HUES6 (cell line): ENCODE measurements around the gene EFCAB13.

Experiments
- H3K27ac ChIP-seq: 2 replicates; pipeline ENCODE4 v1.7.0; 2013; ENCODE audit warnings: low read depth, mild to moderate bottlenecking, low read length, inconsistent platforms
- H3K27me3 ChIP-seq: 2 replicates; pipeline ENCODE4 v1.6.1; 2013; ENCODE audit warnings: low read length; ENCODE audit not compliant: control insufficient read depth, insufficient read depth
- H3K36me3 ChIP-seq: 2 replicates; pipeline ENCODE4 v1.6.1; 2013; ENCODE audit warnings: low read length; ENCODE audit not compliant: control insufficient read depth, insufficient read depth
- H3K4me1 ChIP-seq: 2 replicates; pipeline ENCODE4 v1.6.1; 2013; ENCODE audit warnings: low read length; ENCODE audit not compliant: control insufficient read depth, insufficient read depth
- H3K4me3 ChIP-seq: 2 replicates; pipeline ENCODE4 v1.5.1; 2013; ENCODE audit warnings: low read depth, low read length
- H3K9ac ChIP-seq: one replicate; pipeline ENCODE4 v1.6.1; 2013; ENCODE audit warnings: mild to moderate bottlenecking, low read length
- H3K9me3 ChIP-seq: 2 replicates; pipeline ENCODE4 v1.6.1; 2013; ENCODE audit warnings: low read depth, low read length; ENCODE audit not compliant: control insufficient read depth, insufficient read depth

EFCAB13 gene

GRCh38 chr17:47295874-47296255, 27.9 kb upstream of the EFCAB13 start:
- Histone ChIP-seq H3K9ac (no peak overlapping the region), H3K27me3 (no peaks in the 10 kb centered on the region), H3K4me3 (no peak overlapping the region), H3K27ac (no peak overlapping the region), H3K36me3 (no peaks in the 10 kb centered on the region), H3K4me1 (peaks cover 11% of the 10 kb centered on the region), H3K9me3 (no peaks in the 10 kb centered on the region)

- Histone ChIP-seq H3K27ac (no peak overlapping the region), H3K36me3 (no peaks in the 10 kb centered on the region), H3K4me1 (peaks cover 3% of the 10 kb centered on the region; the same call in 1 of the 2 replicates), H3K27me3 (no peaks in the 10 kb centered on the region), H3K9ac (no peak overlapping the region), H3K4me3 (no peak overlapping the region), H3K9me3 (no peaks in the 10 kb centered on the region)
These were observed 25.9 kb upstream of the EFCAB13 start for GRCh38 chr17:47297661-47298400.

DNA sequence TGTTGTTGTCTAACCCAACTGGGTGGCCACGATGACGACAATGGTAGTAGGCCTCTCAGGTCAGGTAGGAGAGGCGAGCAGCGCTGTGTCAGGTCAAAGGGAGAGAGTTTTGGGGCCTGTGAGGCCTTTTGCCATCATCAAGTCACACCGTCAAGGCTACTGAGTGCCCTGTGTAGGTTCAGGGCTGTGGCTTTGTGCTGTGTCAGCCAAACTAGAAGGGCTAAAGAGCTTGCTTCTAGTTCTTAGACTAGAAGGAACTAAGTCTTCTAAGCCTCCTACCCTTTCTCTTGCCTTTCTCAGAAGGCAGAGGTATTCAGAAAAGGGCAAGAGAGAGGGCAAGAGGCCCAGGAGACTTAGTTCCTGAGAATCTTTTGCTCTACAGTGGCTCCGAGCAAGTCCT, 25.0 kb upstream of the EFCAB13 start:
- Histone ChIP-seq H3K27ac (no peak overlapping the region), H3K27me3 (no peaks in the 10 kb centered on the region), H3K9ac (no peak overlapping the region), H3K36me3 (no peaks in the 10 kb centered on the region), H3K9me3 (no peaks in the 10 kb centered on the region), H3K4me3 (no peak overlapping the region), H3K4me1 (peaks cover 3% of the 10 kb centered on the region; the same call in 1 of the 2 replicates)

- Histone ChIP-seq H3K27me3 (no peaks in the 10 kb centered on the region), H3K4me1 (peaks cover 3% of the 10 kb centered on the region; the same call in 1 of the 2 replicates), H3K27ac (no peak overlapping the region), H3K9ac (no peak overlapping the region), H3K36me3 (no peaks in the 10 kb centered on the region), H3K4me3 (no peak overlapping the region), H3K9me3 (no peaks in the 10 kb centered on the region)
These were observed 24.4 kb upstream of the EFCAB13 start for GRCh38 chr17:47299239-47299910.

DNA sequence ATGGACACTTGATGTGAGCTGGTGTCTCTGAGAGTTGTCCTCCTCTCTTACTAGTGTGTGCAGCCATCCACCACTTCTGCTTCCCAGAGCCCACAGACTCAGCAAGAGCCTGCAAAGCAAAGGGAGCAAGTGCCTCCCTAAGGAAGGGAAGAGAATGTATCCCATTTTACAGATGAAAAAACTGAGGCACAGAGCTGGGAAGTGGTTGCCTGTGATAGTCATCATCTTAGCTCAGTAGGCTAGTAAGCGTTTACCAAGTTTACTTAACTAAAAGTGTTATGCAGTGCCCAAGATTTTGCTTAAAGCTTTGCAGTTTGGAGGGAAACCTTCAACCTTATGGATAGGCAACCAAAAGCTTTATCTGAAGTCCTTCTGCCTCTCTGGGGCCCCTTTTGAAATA, 23.0 kb upstream of the EFCAB13 start:
- Histone ChIP-seq H3K27ac (no peak overlapping the region), H3K36me3 (no peaks in the 10 kb centered on the region), H3K27me3 (no peaks in the 10 kb centered on the region), H3K9me3 (no peaks in the 10 kb centered on the region), H3K4me1 (peaks cover 5% of the 10 kb centered on the region; the same call in 1 of the 2 replicates), H3K9ac (no peak overlapping the region), H3K4me3 (no peak overlapping the region)

DNA sequence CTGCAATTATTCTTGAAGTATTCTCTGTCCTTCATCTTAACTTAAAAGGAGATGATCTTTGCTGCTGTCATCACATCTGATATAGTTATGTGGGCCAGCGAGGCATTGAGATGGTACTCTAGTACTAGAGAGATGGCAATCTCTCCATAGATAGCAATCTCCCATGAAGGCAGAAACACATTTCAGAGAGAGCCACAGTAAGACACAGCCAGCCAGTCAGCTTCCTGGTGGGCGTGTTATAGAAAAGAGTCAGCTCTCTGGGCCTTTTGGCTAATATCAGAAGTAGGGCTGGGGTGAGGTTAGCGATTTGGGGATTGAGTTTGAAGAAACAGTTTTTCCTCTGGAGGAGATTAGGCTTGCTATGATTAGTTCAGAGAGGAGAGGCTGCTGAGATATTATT, 22.6 kb upstream of the EFCAB13 start:
- Histone ChIP-seq H3K27ac (no peak overlapping the region), H3K27me3 (no peaks in the 10 kb centered on the region), H3K4me1 (peaks cover 7% of the 10 kb centered on the region; the same call in 1 of the 2 replicates), H3K9me3 (no peaks in the 10 kb centered on the region), H3K4me3 (no peak overlapping the region), H3K36me3 (no peaks in the 10 kb centered on the region), H3K9ac (no peak overlapping the region)

DNA sequence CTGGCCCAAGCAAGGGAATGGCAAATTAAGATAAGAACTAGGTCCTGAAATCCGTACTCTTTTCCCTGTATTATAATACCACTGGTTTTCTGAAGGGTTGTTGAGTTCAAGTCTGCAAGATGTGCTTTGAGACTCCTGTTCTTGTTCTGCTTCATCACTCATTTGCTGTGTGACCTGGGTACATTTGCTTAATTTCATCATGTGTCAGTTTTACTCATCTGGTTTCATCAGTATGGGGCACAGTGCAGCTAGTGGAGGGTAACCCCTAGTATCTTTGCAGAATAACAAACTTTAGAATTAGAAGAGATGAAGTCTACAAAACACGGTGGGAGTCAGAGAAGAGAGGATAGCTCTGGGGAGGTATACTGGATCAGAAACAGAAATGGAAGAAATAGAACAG, 21.9 kb upstream of the EFCAB13 start:
- H3K9ac ChIP-seq: no peak overlapping the region
- H3K27ac ChIP-seq: no peak overlapping the region

GRCh38 chr17:47304186-47304585, 19.6 kb upstream of the EFCAB13 start:
- no peak overlapping the region for H3K4me3 ChIP-seq
- H3K4me1 ChIP-seq: peaks cover 7% of the 10 kb centered on the region; the same call in 1 of the 2 replicates
- no peak overlapping the region for H3K27ac ChIP-seq
- H3K9me3 ChIP-seq: no peaks in the 10 kb centered on the region
- H3K9ac ChIP-seq: no peak overlapping the region
- H3K27me3 ChIP-seq: no peaks in the 10 kb centered on the region
- H3K36me3 ChIP-seq: no peaks in the 10 kb centered on the region

More for the DNA sequence above, 21.9 kb upstream of the EFCAB13 start:
- H3K36me3 ChIP-seq: no peaks in the 10 kb centered on the region
- no peaks in the 10 kb centered on the region for H3K27me3 ChIP-seq
- peaks cover 7% of the 10 kb centered on the region; the same call in 1 of the 2 replicates for H3K4me1 ChIP-seq
- no peaks in the 10 kb centered on the region for H3K9me3 ChIP-seq
- no peak overlapping the region for H3K4me3 ChIP-seq

DNA sequence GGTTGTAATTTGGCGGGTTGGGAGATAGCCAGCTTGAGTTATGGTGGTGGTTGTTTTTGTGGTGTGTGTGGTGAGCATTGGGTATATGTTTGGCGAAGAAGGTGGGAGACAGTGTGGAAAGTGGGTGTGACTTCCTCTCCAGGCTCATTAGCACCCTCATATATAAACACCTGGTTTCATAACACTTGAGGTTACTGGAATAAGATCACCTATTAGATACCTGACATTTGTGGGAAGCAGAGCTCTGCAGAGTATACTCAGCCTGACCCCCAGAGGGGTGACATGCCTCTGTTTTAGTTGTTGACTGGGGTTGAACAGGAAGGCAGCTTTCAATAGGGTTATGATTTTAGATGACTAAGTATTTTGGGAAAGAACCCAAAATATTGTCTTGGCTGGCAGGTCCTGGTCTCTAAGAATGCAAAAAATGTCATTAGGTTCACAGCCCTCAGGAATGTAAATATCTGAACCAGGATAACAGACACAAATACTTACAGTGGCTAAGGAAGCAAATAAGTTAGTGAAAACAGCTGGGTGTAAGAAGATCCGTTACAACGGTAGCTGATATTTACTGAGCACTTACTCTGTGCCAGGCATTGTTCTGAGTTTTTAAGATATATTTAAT, 18.3 kb upstream of the EFCAB13 start:
- Histone ChIP-seq H3K4me1 (peaks cover 10% of the 10 kb centered on the region; the same call in 1 of the 2 replicates), H3K27me3 (no peaks in the 10 kb centered on the region), H3K9ac (no peak overlapping the region), H3K27ac (no peak overlapping the region), H3K36me3 (no peaks in the 10 kb centered on the region), H3K4me3 (no peak overlapping the region), H3K9me3 (no peaks in the 10 kb centered on the region)

- Histone ChIP-seq H3K9ac (no peak overlapping the region), H3K36me3 (no peaks in the 10 kb centered on the region), H3K27ac (no peak overlapping the region), H3K4me3 (no peak overlapping the region), H3K9me3 (no peaks in the 10 kb centered on the region), H3K4me1 (peaks cover 11% of the 10 kb centered on the region; the same call in 1 of the 2 replicates), H3K27me3 (no peaks in the 10 kb centered on the region)
These were observed 13.5 kb upstream of the EFCAB13 start for GRCh38 chr17:47310186-47310733.

DNA sequence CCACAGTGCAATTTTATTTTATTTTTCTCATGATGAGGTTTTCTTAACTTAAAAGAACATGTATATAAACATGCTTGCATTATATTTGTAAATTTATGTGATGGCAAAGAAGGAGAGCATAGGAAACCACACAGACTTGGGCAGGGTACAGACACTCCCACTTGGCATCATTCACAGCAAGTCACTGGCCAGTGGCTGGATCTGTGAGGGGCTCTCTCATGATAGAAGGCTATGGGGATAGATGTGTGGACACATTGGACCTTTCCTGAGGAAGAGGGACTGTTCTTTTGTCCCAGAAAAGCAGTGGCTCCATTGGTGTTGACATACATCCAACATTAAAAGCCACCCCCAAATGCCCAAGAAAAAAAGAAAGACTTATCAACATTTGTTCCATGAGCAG, 12.3 kb upstream of the EFCAB13 start:
- no peaks in the 10 kb centered on the region for H3K27me3 ChIP-seq
- no peak overlapping the region for H3K27ac ChIP-seq
- no peaks in the 10 kb centered on the region for H3K9me3 ChIP-seq
- H3K36me3 ChIP-seq: no peaks in the 10 kb centered on the region
- H3K4me3 ChIP-seq: no peak overlapping the region
- no peak overlapping the region for H3K9ac ChIP-seq
- H3K4me1 ChIP-seq: peaks cover 5% of the 10 kb centered on the region; the same call in 1 of the 2 replicates
